AML-193 (cell line): Measurements from ENCODE around the gene OPN5.

Experiments used
- DNase-seq, 2 experiments: peaks; one replicate each; lab custom pipeline; 2025; lab: John Stamatoyannopoulos, UW

The OPN5 gene

GRCh38 chr6:47859175-47859574 is 77.3 kb downstream of the OPN5 start:
- no peak for DNase-seq

GRCh38 chr6:47862731-47863130 is 80.9 kb downstream of the OPN5 start:
- no peak for DNase-seq

GRCh38 chr6:47865206-47865605 is 83.4 kb downstream of the OPN5 start:
- DNase-seq, result no peak

- no peak for DNase-seq
Measured at GRCh38 chr6:47875593-47875992, 93.8 kb downstream of the OPN5 start.
